ENCODE results near the gene ROR2.

ROR2 gene

DNA sequence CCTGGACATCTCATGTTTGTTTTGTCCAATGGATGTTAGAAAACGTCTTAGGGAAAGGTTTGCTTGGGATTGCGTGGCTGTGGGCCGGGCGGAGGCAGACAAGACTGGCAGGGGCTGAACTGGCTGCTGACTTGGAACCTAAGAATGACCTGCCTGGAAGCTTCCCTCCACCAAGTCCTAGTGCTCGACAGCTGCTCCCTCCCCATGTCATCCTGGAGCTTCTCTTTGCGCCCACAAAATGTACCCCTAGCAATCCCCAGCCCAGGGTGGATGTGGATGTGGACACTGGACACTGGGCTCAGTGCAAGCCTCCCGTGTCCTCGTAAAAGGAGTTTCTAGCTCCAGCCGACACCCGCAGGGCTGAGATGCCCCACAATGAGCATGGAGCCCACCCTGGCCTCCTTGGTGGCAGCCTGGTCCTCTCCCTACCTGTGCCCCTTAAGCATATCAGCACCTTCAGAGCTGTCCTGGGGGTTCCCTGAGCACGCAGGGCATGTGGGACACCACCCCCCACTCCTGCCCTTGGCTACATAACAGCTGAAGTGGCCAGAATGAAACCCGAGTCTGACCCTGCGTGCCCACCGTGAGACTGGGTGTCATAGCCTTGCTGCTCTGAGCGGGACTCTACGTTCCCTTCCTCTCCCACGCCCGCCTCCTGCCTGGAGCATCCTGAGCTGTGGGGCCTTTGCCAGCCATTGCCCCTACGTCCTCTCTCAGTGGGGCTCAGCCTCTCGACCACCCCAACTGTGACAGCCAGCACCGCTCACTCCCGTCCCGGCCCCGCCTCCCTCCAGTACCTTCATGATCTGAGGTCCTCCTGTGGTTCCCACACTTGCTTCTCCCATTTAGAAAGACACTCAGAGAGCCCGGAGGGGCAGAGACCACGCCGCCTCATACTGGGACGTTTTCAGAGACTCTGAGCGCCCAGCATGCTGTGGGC is 180.8 kb downstream of the ROR2 start:
- Mint-ChIP-seq H3K4me1 (ENCODE audit: low read depth) (no peaks in the 10 kb centered on the region), H3K4me3 (no peak overlapping the region), H3K36me3 (ENCODE audit: low read depth) (no peaks in the 10 kb centered on the region), H3K27ac (no peak overlapping the region), H3K27me3 (ENCODE audit: low read depth) (peaks cover 28% of the 10 kb centered on the region), H3K9me3 (peaks cover 7% of the 10 kb centered on the region)

DNA sequence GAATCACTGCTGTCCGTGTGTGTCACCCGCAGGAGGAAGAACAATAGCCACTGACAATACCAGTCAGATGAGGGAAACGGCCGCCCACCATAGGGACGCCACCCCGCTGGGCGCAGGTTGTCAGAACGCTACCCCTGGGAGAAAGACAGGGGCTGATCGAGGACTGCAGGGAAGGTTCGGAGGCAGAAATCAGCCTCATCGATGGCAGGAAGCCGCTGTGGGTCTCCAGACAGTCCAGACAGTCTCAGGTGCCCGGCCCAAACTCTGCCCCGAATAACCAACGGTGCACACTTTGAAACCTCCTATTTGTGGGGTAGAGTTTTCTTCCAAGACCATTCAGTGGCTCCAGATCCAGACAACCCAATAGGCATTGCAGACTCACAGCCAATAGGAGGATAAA is 181.5 kb downstream of the ROR2 start:
- H3K27ac Mint-ChIP-seq = no peak overlapping the region
- peaks cover 7% of the 10 kb centered on the region for H3K9me3 Mint-ChIP-seq
- peaks cover 27% of the 10 kb centered on the region for H3K27me3 Mint-ChIP-seq (ENCODE audit: low read depth)
- H3K4me1 Mint-ChIP-seq (ENCODE audit: low read depth) = no peaks in the 10 kb centered on the region
- no peaks in the 10 kb centered on the region for H3K36me3 Mint-ChIP-seq (ENCODE audit: low read depth)
- H3K4me3 Mint-ChIP-seq = no peak overlapping the region

DNA sequence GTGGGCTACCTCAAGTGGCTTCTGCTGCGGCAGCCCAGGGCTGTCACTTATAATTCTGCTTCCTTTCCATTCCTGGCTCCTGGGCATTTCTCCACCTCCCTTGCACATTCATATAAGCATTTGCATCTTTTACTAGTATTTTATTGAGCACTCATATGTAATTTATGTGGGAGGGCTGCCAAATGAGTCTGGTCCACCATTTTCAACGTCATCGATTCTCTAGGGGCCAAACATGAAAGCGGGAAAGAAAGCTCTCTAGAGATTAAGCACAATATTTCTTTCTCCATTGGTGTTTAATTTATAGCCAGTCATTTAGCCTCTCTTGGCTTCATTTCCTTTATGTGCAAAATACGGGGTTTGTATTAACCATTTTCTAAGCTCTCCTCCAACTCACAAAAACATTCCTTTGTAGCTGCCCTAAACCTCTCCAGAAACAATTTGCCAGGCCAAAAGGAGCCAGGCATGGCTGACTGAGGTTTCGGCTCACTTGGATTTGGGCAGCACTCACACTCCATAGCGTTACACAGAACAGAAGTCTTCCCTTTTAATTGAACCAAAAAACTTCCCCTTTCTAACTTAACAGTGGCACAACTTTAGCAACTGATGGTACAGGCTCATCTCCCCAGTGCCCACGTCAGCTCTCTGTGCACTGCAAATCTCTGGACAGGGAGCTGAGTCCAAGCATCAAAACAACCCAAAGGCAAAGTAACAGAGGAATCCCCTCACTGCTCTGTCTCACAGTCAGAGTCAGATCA is 183.5 kb downstream of the ROR2 start:
- no peak overlapping the region for H3K4me3 Mint-ChIP-seq
- peaks cover 1% of the 10 kb centered on the region for H3K4me1 Mint-ChIP-seq (ENCODE audit: low read depth)
- peaks cover 29% of the 10 kb centered on the region for H3K27me3 Mint-ChIP-seq (ENCODE audit: low read depth)
- H3K36me3 Mint-ChIP-seq (ENCODE audit: low read depth) = no peaks in the 10 kb centered on the region
- H3K27ac Mint-ChIP-seq = no peak overlapping the region
- H3K9me3 Mint-ChIP-seq = peaks cover 7% of the 10 kb centered on the region

GRCh38 chr9:91765296-91765695 is 184.7 kb downstream of the ROR2 start:
- peaks cover 7% of the 10 kb centered on the region for H3K9me3 Mint-ChIP-seq
- no peak overlapping the region for H3K27ac Mint-ChIP-seq
- H3K27me3 Mint-ChIP-seq (ENCODE audit: low read depth) = peaks cover 29% of the 10 kb centered on the region
- peaks cover 2% of the 10 kb centered on the region for H3K4me1 Mint-ChIP-seq (ENCODE audit: low read depth)
- no peak overlapping the region for H3K4me3 Mint-ChIP-seq
- no peaks in the 10 kb centered on the region for H3K36me3 Mint-ChIP-seq (ENCODE audit: low read depth)

DNA sequence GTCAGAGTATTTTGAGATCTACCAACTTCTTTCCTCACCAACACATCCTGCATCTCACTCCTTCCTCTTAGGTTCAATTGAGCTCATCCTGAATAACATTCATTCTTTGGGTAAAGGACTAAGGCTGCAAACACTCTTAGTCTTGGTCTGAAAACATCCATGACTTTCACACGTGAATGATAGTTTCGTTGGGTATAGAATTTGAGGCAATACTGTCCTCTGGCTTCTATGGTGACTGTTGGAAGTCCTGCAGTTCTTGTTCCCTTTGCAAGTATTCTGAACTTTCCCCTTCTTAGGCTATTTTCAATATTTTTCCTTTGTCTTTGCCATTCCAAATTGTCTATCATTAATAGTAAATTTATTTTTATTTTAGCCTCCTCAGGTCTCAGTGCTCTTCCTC is 185.4 kb downstream of the ROR2 start:
- no peaks in the 10 kb centered on the region for H3K36me3 Mint-ChIP-seq (ENCODE audit: low read depth)
- H3K9me3 Mint-ChIP-seq = peaks cover 7% of the 10 kb centered on the region
- no peak overlapping the region for H3K27ac Mint-ChIP-seq
- H3K4me3 Mint-ChIP-seq = no peak overlapping the region
- H3K27me3 Mint-ChIP-seq (ENCODE audit: low read depth) = peaks cover 29% of the 10 kb centered on the region
- H3K4me1 Mint-ChIP-seq (ENCODE audit: low read depth) = peaks cover 2% of the 10 kb centered on the region

DNA sequence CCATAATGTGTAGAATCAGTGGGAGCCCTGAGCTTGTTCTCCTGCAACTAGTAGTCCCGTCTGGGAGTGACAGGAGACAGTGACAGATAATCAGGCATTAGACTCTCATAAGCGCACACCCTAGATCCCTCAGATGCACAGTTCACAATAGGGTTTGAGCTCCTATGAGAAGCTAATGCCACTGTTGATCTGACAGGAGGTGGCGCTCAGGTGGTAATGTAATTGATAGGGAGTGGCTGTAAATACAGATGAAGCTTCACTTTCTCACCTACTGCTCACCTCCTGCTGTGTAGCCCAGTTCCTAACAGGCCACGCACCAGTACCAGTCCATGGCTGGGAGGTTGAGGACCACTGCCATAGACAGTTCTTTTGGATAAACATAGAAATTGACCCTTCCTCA is 188.7 kb downstream of the ROR2 start:
- Mint-ChIP-seq H3K9me3 (peaks cover 7% of the 10 kb centered on the region), H3K36me3 (ENCODE audit: low read depth) (no peaks in the 10 kb centered on the region), H3K27ac (no peak overlapping the region), H3K4me1 (ENCODE audit: low read depth) (peaks cover 2% of the 10 kb centered on the region), H3K4me3 (no peak overlapping the region), H3K27me3 (ENCODE audit: low read depth) (peaks cover 28% of the 10 kb centered on the region)

GRCh38 chr9:91760906-91761305 is 189.1 kb downstream of the ROR2 start:
- H3K27me3 Mint-ChIP-seq (ENCODE audit: low read depth) = peaks cover 24% of the 10 kb centered on the region
- no peak overlapping the region for H3K27ac Mint-ChIP-seq
- no peak overlapping the region for H3K4me3 Mint-ChIP-seq
- H3K4me1 Mint-ChIP-seq (ENCODE audit: low read depth) = peaks cover 2% of the 10 kb centered on the region
- H3K9me3 Mint-ChIP-seq = peaks cover 7% of the 10 kb centered on the region
- H3K36me3 Mint-ChIP-seq (ENCODE audit: low read depth) = no peaks in the 10 kb centered on the region

DNA sequence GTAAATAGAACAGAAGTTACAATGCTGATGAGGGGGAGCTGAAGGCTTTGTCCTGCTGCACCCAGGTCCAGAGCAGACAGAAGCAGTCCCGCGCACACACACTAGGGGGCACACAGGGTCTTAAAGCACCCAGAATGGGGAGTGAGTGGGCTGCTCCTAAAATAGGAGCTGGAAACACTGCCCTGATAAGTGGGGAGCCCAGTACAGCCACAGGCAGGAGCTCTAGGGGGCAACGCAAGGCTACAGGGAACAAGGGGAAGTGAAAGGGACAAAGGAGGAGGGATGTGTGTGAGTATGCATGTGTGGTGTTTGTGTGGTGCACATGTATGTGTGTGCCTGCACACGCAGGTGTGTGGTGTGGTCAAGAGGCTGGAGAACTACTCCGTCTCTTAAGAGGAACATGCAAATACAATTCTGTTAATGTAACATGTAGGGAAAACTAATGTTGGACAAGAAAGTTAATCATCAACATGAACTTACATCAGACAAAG is 191.5 kb downstream of the ROR2 start:
- H3K9me3 Mint-ChIP-seq = no peaks in the 10 kb centered on the region
- no peak overlapping the region for H3K4me3 Mint-ChIP-seq
- no peak overlapping the region for H3K27ac Mint-ChIP-seq
- H3K36me3 Mint-ChIP-seq (ENCODE audit: low read depth) = no peaks in the 10 kb centered on the region
- H3K4me1 Mint-ChIP-seq (ENCODE audit: low read depth) = peaks cover 2% of the 10 kb centered on the region
- peaks cover 10% of the 10 kb centered on the region for H3K27me3 Mint-ChIP-seq (ENCODE audit: low read depth)

- Mint-ChIP-seq H3K4me3 (no peak overlapping the region), H3K27me3 (ENCODE audit: low read depth) (peaks cover 6% of the 10 kb centered on the region), H3K36me3 (ENCODE audit: low read depth) (no peaks in the 10 kb centered on the region), H3K4me1 (ENCODE audit: low read depth) (peaks cover 2% of the 10 kb centered on the region), H3K27ac (no peak overlapping the region), H3K9me3 (no peaks in the 10 kb centered on the region)
These were observed 192.2 kb downstream of the ROR2 start for GRCh38 chr9:91757782-91758181.

DNA sequence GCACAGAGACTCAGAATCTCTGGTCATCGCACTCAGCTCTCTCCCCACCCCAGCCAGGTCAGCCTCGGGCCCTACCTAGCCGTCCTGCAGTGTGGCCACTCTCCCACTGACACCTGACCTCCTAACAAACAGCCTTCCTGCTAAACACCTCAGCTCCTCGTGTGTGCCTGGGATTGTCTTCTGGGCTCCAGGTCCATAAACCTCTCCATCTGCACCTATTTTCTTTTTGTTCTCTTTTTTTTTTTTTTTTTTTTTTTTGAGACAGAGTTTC is 193.6 kb downstream of the ROR2 start:
- no peak overlapping the region for H3K4me3 Mint-ChIP-seq
- no peaks in the 10 kb centered on the region for H3K9me3 Mint-ChIP-seq
- H3K4me1 Mint-ChIP-seq (ENCODE audit: low read depth) = peaks cover under 1% of the 10 kb centered on the region
- no peak overlapping the region for H3K27ac Mint-ChIP-seq
- H3K27me3 Mint-ChIP-seq (ENCODE audit: low read depth) = peaks cover 8% of the 10 kb centered on the region
- no peaks in the 10 kb centered on the region for H3K36me3 Mint-ChIP-seq (ENCODE audit: low read depth)

DNA sequence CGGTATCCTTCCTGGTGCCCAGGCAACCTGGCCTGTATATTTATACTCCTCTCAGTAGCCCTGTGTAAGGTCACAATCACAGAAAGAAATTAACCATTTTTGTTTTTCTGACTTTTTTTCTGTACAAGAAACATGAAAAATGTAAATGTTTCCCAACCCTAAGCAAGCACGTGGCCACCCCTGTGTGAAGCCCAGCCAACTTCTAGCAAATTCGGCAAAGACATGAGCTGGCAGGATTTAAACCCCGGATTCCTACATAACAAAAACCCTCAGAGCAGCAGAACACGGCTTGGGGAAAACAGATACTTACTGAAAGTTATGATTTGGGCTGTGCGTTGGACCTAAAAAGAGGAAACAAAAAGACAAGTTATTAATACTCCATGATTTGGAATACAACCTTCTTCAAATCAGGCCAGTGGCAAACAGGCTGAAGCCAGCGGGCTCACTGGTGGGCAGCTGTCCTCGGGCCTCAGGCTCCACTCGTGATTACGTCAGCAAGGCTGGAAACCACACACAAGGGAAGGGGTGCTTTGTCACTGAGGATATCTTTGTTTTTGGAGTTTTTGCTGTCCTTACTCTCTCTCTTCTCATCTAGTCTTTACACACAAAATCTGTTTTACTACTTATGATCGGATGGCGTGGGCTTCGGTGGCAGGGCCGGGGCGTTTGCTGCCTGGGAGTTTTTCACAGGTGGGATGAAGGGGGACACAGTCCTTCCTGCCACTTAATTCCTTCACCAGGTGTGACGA is 194.1 kb downstream of the ROR2 start:
- Mint-ChIP-seq H3K9me3 (no peaks in the 10 kb centered on the region), H3K4me1 (ENCODE audit: low read depth) (no peaks in the 10 kb centered on the region), H3K27me3 (ENCODE audit: low read depth) (peaks cover 8% of the 10 kb centered on the region), H3K36me3 (ENCODE audit: low read depth) (no peaks in the 10 kb centered on the region), H3K4me3 (no peak overlapping the region), H3K27ac (no peak overlapping the region)

GRCh38 chr9:91753711-91754110 is 196.3 kb downstream of the ROR2 start:
- Mint-ChIP-seq H3K4me3 (no peak overlapping the region), H3K4me1 (ENCODE audit: low read depth) (no peaks in the 10 kb centered on the region), H3K9me3 (no peaks in the 10 kb centered on the region)

DNA sequence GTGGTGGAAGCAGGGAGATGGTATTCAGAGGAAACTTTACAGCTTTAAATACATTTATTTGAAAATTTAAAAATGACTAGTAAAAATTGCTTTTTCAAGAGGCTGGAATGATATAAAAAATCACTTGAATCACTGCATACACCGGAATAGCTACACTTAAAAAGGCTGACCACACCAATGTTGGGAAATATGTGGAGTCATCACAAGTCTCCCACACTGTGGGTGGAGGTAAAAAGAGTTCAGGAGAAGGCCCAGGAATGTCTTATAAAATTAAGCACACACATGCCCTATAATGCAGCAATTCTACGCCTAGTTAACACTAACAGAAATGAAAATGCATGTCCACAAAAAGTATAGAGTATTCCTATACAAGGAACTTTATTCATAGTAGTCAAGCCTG is 198.1 kb downstream of the ROR2 start:
- H3K27me3 Mint-ChIP-seq (ENCODE audit: low read depth) = peaks cover 9% of the 10 kb centered on the region
- H3K27ac Mint-ChIP-seq = no peak overlapping the region
- no peaks in the 10 kb centered on the region for H3K9me3 Mint-ChIP-seq
- no peaks in the 10 kb centered on the region for H3K36me3 Mint-ChIP-seq (ENCODE audit: low read depth)
- H3K4me1 Mint-ChIP-seq (ENCODE audit: low read depth) = no peaks in the 10 kb centered on the region
- H3K4me3 Mint-ChIP-seq = no peak overlapping the region

More at GRCh38 chr9:91753711-91754110, 196.3 kb downstream of the ROR2 start:
- Mint-ChIP-seq H3K27ac (no peak overlapping the region), H3K36me3 (ENCODE audit: low read depth) (no peaks in the 10 kb centered on the region), H3K27me3 (ENCODE audit: low read depth) (peaks cover 13% of the 10 kb centered on the region)

GRCh38 chr9:91750343-91750742 is 199.7 kb downstream of the ROR2 start:
- H3K9me3 Mint-ChIP-seq = no peaks in the 10 kb centered on the region
- H3K4me1 Mint-ChIP-seq (ENCODE audit: low read depth) = no peaks in the 10 kb centered on the region
- no peak overlapping the region for H3K27ac Mint-ChIP-seq
- H3K4me3 Mint-ChIP-seq = no peak overlapping the region
- peaks cover 12% of the 10 kb centered on the region for H3K27me3 Mint-ChIP-seq (ENCODE audit: low read depth)
- H3K36me3 Mint-ChIP-seq (ENCODE audit: low read depth) = no peaks in the 10 kb centered on the region
